HG02981 (cell line): Measurements from ENCODE around the gene BOD1L2.

Experiments
- ATAC-seq: cut with Tn5 transposase; IDR thresholded peaks from one replicate; pipeline ENCODE4 v1.9.1; 2021; ENCODE audit warnings: mild to moderate bottlenecking, moderate library complexity; ENCODE audit not compliant: unreplicated experiment

Gene BOD1L2

GRCh38 chr18:57146956-57147636 is at the start of gene BOD1L2:
TSS of gene BOD1L2 (plus strand) at chr18:57147087. CDS start at chr18:57147313, 226 bp downstream.
- no peak for ATAC-seq

- no peak for ATAC-seq
Measured at GRCh38 chr18:57107140-57107832, 39.6 kb upstream of the BOD1L2 start.

GRCh38 chr18:57110290-57110689 is 36.6 kb upstream of the BOD1L2 start:
- no peak for ATAC-seq

- no peak for ATAC-seq
Measured at GRCh38 chr18:57113799-57114420, 33.0 kb upstream of the BOD1L2 start.

GRCh38 chr18:57116598-57117132 is 30.2 kb upstream of the BOD1L2 start:
- ATAC-seq: no peak

- ATAC-seq: no peak
Measured at GRCh38 chr18:57121542-57122112, 25.3 kb upstream of the BOD1L2 start.

GRCh38 chr18:57122936-57123510 is 23.9 kb upstream of the BOD1L2 start:
- ATAC-seq: no peak

- ATAC-seq: no peak
Measured at GRCh38 chr18:57125627-57126026, 21.3 kb upstream of the BOD1L2 start.

GRCh38 chr18:57128220-57128932 is 18.5 kb upstream of the BOD1L2 start:
- ATAC-seq: no peak

GRCh38 chr18:57131101-57131500 is 15.8 kb upstream of the BOD1L2 start:
- no peak for ATAC-seq

GRCh38 chr18:57131782-57132181 is 15.1 kb upstream of the BOD1L2 start:
- ATAC-seq: no peak

GRCh38 chr18:57134618-57135135 is 12.2 kb upstream of the BOD1L2 start:
- ATAC-seq: no peak

GRCh38 chr18:57135699-57136098 is 11.2 kb upstream of the BOD1L2 start:
- no peak for ATAC-seq

GRCh38 chr18:57137847-57138246 is 9.0 kb upstream of the BOD1L2 start:
- ATAC-seq: no peak

GRCh38 chr18:57141208-57142129 is 5.4 kb upstream of the BOD1L2 start:
- no peak for ATAC-seq

- no peak for ATAC-seq
Measured at GRCh38 chr18:57142324-57142723, 4.6 kb upstream of the BOD1L2 start.

- no peak for ATAC-seq
Measured at GRCh38 chr18:57143265-57143664, 3.6 kb upstream of the BOD1L2 start.

- no peak for ATAC-seq
Measured at GRCh38 chr18:57148263-57148662, 1.4 kb downstream of the BOD1L2 start.

- ATAC-seq: no peak
Measured at GRCh38 chr18:57149051-57149450, 2.2 kb downstream of the BOD1L2 start.
